Astrocyte (in vitro differentiated cells and primary cell): ENCODE data around the gene ESYT1.

Experiments
- CTCF ChIP-seq: IDR thresholded peaks from 2 replicates; pipeline ENCODE4 v1.5.1; 2011; ENCODE audit warnings: low read depth, mild to moderate bottlenecking, inconsistent platforms, low read length, moderate library complexity; ENCODE audit not compliant: insufficient read depth
- EZH2 ChIP-seq: IDR thresholded peaks from 2 replicates; pipeline ENCODE4 v1.6.1; 2012; ENCODE audit warnings: mild to moderate bottlenecking, low read length, inconsistent platforms; ENCODE audit not compliant: insufficient read depth

GRCh38 chr12:56082967-56083366 is 45.1 kb upstream of the ESYT1 start:
- TF ChIP-seq EZH2 (no peak), CTCF (no peak)
